Gastrocnemius medialis (tissue), 4 donors: ENCODE measurements around the gene FASN.
"Not testable (repeated sequence)": the region's sequence is repeated elsewhere in the genome, so short reads cannot be mapped to it uniquely, and the experiment has no call there.

Experiments
- POLR2A ChIP-seq, 2 donors: fragments of 450-650 bp; IDR thresholded peaks; one replicate each; pipeline ENCODE4 v1.6.1; 2017; ENCODE audit warnings: antibody characterized with exemption in 2 of 2, mild to moderate bottlenecking in 2 of 2, moderate library complexity in 2 of 2
- TF ChIP-seq, protein P1 (sequence below), 5 experiments: fragments of 450-650 bp in 3 of 5; fragments of 200-600 bp in 2 of 5; sonication (generic) in 2 of 5; IDR thresholded peaks in 4 of 5; conservative IDR thresholded peaks in 1 of 5; 1 replicate in 4 of 5; 2 replicates in 1 of 5; pipeline ENCODE4 v1.5.1; 2016 to 2019; ENCODE audit warnings: antibody characterized with exemption in 5 of 5, mild to moderate bottlenecking in 3 of 5, moderate library complexity in 3 of 5

- TF ChIP-seq, protein P1, sequence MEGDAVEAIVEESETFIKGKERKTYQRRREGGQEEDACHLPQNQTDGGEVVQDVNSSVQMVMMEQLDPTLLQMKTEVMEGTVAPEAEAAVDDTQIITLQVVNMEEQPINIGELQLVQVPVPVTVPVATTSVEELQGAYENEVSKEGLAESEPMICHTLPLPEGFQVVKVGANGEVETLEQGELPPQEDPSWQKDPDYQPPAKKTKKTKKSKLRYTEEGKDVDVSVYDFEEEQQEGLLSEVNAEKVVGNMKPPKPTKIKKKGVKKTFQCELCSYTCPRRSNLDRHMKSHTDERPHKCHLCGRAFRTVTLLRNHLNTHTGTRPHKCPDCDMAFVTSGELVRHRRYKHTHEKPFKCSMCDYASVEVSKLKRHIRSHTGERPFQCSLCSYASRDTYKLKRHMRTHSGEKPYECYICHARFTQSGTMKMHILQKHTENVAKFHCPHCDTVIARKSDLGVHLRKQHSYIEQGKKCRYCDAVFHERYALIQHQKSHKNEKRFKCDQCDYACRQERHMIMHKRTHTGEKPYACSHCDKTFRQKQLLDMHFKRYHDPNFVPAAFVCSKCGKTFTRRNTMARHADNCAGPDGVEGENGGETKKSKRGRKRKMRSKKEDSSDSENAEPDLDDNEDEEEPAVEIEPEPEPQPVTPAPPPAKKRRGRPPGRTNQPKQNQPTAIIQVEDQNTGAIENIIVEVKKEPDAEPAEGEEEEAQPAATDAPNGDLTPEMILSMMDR (IDR thresholded peaks at IDR 0.05 in 4 of 5, conservative IDR thresholded peaks at IDR 0.05 in 1 of 5), result not testable (repeated sequence)
- not testable (repeated sequence) for TF ChIP-seq POLR2A (IDR thresholded peaks at IDR 0.05)
These were observed 41.9 kb upstream of the FASN start for GRCh38 chr17:82139961-82140360.
